ENCODE measurements around the gene ASGR1.
"Not testable (repeated sequence)": the region's sequence is repeated elsewhere in the genome, so short reads cannot be mapped to it uniquely, and the experiment has no call there.

The ASGR1 gene

DNA sequence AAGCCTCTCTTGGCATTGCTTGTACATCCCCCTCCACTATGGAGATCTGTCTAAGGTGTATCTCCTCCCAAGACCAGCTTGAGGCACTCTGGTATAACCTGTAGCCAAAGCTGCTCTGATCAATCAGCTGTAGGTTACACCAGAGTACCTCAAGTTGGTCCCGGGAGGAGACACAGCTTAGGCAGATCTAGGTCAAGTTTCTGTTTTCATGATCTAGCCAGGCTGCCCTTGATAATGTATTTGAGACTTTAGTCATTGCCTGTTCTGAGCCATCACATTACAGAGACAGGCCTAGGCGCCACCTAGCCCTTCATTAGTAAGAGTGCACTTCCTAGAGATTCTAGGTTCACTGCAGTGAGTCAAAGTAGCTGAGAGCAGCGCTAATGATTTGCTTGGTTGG, 31.4 kb downstream of the ASGR1 start:
- no peak for DNase-seq

DNA sequence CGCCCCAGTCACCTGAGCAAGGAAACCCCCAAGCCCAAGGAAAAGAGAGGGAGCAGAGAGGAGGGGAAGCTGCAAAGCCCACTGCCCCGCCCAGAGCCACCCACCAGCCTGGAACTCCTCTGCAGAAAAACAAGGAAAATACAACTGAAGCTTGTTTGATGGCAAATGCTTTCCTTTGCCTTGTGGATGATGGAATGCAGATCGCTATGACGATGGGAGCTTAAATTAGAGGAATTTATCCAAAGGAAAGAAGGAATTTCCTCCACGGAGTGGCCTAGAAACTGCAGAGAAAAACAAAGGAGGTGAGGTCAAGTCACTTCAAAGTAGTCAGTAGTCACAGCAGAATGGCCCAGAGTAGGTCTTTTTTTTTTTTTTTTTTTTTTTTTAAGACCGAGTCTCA, 33.1 kb downstream of the ASGR1 start:
- DNase-seq: no peak

DNA sequence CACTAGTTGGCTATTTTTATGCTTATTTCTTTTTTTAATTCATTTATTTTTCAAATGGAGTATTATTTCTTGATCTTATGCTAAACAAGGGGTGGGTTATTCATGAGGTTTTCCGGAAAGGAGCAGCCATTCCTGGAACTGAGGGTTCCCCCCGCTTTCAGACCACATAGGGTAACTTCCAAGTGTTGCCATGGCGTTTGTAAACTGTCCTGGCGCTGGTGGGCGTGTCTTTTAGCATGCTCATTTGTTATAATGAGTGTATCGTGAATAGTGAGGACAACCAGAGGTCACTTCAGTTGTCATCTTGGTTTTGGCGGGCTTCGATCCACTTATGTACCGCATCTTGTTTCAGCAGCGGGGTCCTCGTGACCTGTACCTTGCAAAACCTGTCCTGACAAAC, 35.0 kb downstream of the ASGR1 start:
- no peak for DNase-seq

DNA sequence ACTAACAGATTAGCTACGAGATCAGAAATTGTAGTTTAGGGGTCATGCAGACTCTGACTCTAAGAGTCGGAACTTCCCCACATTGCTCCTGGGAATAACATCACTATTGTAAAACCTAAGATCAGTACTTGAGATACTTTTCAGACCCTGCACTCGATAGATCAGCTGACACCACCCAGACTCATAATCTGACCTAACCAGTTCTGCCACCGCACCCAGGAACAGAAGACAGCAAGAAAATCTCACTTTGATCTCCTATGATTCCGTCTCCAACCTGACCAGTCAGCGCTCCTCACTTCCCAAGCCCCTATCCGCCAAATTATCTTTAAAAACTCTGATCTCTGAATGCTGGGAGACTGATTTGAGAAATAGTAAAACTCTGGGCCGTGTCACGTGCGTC, 37.3 kb downstream of the ASGR1 start:
- DNase-seq: no peak

DNA sequence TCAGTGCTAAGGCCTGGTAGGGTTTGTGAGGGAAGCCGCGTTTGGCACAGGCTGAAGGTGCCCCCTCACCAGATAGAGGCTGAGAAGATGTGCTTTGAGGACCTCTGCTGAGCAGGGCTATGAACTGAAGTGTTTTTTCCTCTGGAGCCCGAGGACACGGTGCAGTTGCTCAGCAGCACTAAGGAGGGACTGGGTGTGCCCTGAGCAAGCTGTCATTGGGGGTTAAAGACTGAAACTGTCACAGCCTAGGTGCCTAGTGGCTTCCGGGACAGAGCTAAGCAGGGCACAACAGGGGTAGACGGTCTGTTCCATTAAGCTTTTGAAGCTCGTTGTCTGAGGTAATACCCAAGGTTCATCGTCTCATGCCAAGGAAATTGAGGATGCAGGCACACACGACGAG, 39.8 kb downstream of the ASGR1 start:
- DNase-seq: no peak

DNA sequence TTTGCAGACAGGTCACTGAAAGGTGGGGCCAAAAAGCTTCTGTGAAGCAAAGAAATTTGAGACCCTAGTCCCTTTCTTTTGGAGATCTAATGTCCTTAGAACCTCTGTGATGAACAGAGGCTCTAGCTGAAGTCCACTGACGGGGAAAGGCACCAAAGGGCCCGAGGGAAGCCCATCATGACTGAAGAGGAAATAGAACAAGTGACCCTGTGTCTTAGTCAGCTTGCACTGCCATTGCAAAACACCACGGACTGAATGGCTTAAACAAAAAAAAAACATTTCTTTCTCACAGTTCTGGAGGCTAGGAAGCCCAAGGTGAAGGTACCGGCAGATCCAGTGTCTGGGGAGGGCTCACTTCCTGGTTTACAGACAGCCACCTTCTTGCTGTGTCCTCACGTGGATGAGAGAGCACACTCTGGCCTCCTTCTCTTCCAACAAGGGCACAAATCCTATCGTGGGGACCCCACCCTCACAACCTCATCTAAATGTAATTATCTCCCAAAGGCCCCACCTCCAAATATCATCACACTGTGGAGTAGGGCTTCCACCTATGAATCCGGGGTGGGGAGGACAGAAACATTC, 40.3 kb downstream of the ASGR1 start:
- DNase-seq: no peak

DNA sequence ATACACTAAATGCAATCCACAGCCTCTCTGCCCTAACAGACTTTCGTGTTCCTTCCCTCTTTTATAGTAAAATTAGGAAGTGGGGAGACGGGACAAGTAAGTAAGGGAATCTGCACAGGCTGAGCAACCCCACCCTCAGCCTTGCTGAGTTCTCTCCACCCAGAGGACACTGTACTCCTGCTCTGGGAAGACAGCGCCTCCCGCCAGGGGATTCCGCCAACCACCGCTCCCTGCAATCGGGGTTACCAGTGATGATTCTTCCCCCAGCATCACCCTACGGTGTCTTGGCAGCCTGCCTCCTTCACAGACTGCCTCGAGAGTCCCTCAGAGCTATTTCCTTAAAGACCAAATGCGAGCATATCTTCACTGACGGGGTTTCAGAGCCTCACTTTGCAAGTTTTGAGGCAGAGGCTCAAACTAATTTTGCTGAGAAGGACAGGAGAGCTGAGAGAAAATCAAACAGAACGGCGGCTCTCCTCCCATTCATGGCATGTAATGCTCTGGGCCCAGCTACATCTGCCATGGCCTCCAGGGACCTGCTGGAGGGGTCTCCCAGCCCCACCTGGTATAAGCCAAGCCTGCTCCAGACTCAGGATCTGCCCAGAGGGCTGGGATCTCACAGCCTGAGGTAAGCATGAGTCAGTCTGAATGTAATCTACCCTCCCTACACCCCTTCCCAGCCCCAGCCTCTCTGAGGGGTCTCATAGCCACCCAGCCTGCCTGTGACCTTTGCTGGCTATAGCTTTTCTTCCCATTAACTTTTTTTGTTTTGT, 41.8 kb downstream of the ASGR1 start:
- no peak for DNase-seq

DNA sequence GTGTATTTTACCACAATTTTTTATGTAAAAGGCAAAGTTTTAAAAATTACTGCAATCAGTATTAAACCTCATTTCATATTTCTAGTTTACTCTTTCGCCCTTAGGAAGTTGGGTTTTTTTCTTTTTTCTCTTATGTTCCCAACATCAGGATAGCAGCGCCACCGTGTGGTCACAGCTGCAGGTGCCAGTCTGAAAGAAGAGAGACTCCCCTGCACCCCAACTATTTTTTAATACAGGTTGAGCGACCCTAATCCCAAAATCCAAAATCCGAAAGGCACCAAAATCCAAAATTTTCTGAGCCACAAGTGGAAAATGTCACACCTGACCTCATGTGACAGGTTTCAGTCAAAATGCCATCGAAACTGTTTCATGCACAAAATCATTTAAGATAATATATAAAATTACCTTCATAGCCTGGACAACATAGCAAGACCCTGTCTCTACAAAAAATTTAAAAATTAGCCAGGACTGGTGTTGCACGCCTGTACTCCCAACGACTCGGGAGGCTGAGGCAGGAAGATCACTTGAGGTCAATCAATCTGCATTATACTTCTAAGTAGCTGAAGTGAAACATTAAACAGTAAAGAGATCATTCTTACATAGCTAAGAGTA, 42.8 kb downstream of the ASGR1 start:
- DNase-seq: peak; percentile 84

DNA sequence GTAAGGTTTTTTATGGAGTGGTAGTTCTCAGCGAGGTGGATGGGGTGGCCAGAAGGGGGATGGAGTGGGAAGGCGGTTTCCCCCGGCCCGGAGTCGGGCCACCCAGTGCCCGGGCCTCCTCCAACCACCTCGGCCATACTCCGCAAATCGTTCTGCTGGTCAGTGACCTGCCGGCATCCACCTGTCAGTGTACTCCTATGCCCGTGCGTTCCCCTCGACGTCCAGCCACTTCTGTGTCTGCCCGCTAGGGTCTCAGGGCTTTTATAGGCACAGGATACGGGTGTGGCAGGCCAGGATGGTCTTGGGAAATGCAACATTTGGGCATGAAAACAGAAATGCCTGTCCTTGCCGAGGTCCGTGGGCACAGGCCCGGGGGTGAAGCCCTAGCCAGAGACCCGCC, 45.3 kb downstream of the ASGR1 start:
- DNase-seq: no peak

DNA sequence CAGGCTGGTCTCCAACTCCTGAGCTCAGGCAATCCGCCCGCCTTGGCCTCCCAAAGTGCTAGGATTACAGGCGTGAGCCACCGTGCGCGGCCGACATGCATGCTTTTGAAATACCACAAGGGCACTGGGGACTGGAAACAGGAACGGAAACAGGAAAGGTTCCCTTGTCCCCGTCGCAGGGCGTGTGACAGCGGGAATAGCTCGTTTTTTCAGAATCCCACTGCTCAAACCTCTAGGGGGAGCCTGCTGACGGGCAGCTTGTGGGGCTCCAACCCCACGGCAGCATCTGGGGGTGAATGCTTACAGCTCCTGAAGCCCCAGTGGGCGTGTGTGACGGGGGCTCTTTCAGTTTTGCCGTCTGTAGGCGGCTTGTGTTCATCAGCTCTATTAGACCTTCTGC, 45.7 kb downstream of the ASGR1 start:
- DNase-seq: peak; percentile 40

DNA sequence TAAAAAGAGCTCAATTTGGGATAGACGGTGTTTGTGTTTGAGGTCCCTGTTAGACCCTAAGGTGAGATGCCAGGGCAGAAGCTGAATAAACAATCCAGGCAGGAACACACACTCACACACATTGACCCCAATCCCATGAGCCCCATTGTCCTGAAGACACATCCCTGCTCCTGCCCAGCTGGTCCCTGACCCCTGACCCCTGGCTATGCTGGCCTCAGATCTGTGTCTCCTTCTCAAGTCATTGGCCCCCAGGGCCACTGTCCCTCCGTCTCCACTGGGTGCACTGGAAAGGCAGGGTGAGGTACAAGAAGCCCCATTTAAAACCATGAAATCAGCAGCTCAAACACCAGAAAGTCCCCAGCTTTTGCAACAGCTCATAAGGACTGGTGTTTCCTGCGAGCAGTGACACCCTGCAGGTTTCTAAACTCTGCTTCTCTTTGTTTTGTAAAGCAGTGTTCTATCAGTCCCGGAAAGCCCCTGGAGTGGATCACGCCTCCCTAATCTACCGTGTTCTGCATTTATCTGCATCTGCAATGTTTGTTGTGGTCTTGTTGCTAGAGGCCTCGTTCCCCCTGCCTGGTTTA, 46.6 kb downstream of the ASGR1 start:
- DNase-seq: peak; percentile 65

DNA sequence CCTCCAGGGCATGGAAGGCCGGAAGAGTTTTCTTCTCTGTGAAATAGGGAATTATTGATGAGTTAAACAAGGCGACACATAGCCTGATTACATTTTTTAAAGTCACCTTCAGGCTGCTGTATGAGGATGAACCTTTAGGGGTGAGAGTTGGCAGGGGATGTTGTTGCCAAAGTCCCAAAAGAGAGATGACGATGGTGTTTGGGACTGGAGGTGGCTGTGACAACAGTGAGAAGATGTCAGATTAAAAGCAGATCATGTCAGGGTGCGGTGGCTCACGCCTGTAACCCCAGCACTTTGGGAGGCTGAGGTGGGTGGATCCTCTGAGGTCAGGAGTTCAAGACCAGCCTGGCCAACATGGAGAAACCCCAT, 47.8 kb downstream of the ASGR1 start:
- DNase-seq: no peak

DNA sequence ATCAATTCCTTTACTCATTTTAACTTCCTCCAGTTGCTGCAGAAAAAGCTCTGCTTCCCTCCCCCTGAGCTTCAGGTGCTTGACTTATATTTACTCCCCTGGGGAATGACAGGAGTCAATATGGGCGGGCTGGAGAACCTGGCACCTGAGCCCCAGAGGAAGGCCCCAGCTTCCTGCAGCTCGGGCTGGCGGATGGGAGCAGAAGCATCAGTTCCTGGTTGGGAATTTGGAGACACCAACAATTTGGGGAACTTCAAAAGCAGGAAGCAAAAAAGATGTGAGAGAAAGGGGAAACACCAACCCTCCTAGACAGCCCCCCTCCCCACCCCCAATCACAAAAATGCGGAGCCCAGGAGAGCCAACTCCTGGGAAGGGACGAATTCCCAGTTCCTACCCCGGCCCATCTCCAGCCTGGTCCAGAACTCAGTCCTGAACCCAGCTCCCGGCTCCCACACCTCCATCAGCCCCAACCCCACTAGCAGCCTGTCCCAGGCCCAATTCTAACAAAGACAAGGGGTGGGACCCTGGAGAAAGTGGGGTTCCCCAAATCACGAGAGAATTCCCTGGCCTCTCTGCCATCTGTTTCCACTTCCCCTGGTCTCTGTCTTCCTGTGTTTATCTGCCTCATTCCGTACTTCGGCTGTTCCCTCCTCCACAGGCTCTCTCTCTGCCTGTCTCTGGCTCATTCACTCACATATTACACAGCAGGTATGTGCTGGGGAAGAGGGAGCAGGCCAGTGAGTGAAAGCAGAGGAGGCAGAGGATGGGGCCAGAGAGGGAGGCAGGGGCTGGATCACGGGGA, 48.3 kb downstream of the ASGR1 start:
- no peak for DNase-seq

DNA sequence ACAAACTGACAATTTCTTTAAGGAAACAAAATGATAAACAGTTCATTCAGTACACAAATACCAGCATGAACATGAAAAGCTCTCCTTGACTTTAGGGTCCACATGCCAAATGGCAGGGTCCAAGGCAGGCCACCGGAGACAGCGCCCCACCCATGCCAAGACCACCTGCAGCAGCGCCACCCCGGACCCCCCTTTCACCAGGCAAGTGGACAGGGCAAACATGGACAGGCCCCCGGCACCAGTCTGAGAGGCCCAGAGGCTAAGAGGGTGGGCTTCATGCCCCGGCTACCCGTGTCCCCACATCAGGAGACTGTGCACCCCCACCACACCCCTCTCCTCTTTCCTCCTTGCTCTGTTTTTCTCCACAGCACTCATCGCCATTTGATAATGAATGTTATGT, 49.9 kb downstream of the ASGR1 start:
- no peak for DNase-seq

DNA sequence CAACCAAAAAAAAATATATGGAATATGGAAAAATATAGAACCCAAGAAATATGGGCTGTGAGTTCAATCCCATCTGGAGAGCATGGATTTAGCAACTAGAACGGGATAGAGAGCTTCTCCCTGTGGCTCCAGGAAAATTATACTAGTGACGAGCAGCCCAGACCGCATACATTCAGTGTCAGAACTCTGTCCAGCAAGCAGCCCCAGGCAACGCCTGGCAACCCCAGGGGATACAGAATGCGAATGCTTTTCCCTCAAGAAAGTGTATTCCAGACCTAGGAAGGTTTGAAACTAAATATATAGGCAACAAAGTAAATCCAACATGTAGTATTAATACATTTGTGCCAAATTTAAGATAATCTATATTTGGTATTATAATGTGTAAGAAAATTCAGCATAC, 51.0 kb downstream of the ASGR1 start:
- DNase-seq: no peak

DNA sequence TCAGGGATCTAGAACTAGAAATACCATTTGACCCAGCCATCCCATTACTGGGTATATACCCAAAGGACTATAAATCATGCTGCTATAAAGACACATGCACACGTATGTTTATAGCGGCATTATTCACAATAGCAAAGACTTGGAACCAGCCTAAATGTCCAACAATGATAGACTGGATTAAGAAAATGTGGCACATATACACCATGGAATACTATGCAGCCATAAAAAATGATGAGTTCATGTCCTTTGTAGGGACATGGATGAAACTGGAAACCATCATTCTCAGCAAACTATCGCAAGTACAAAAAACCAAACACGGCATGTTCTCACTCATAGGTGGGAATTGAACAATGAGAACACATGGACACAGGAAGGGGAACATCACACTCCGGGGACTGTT, 51.7 kb downstream of the ASGR1 start:
- DNase-seq: not testable (repeated sequence)

DNA sequence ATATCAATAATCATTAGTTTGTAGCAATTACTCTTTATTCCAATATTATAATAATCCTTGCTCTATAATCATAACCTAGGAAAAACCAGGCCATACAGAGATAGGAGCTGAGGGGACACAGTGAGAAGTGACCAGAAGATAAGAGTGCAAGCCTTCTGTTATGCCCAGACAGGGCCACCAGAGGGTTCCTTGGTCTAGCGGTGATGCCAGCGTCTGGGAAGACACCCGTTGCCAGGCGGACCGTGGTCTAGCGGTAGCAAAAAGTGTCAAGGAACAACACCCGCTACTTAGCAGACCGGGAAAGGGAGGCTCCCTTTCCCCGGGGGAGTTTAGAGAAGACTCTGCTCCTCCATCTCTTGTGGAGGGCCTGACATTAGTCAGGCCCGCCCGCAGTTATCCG, 52.8 kb downstream of the ASGR1 start:
- DNase-seq: not testable (repeated sequence)

DNA sequence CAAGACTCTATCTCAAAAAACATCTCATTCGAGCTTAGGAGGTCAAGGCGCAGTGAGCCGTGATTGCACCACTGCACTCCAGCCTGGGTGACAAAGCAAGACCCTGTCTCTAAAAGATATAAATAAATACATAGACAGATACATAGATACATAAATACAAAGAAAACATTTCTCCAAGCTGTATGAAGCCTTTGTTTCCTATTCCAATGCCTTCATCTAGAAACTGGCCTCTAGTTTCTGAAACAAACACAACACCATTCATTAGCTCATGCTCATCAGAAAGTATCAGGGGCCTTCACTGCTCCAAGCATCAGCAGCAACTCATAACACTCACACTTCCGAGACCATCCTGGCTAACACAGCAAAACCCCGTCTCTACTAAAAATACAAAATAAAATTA, 54.2 kb downstream of the ASGR1 start:
- DNase-seq: no peak

DNA sequence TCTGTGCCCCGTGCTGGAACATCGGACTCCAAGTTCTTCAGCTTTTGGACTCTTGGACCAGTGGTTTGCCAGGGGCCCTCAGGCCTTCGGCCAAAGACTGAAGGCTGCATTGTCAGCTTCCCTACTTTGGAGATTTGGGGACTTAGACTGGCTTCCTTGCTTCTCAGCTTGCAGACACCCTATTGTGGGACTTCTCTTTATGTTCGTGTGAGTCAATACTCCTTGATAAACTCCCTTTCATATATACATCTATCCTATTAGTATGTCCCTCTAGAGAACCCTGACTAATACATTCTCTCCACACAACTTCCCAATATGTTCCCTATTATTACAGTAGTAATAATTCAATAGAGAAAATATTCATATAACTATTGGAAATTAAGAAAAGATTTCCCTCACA, 55.3 kb downstream of the ASGR1 start:
- no peak for DNase-seq
